Subcutaneous abdominal adipose tissue (tissue), 5 donors: ENCODE results near the gene EPB41L3.

ENCODE experiments used
- H3K27ac ChIP-seq: one replicate; pipeline ENCODE4 v1.7.0; 2013; ENCODE audit warnings: low read depth, mild to moderate bottlenecking, inconsistent platforms, low read length, moderate library complexity
- H3K27me3 ChIP-seq, 5 donors: one replicate each; pipeline ENCODE4 v1.7.0; 2013; ENCODE audit warnings: low read length in 5 of 5, inconsistent platforms in 1 of 5; ENCODE audit not compliant: control insufficient read depth in 5 of 5, insufficient read depth in 4 of 5
- H3K36me3 ChIP-seq, 5 donors: one replicate each; pipeline ENCODE4 v1.7.0; 2013; ENCODE audit warnings: low read length in 5 of 5; ENCODE audit not compliant: control insufficient read depth in 5 of 5, insufficient read depth in 5 of 5
- H3K4me1 ChIP-seq, 5 donors: one replicate each; pipeline ENCODE4 v1.7.0; 2013; ENCODE audit warnings: low read length in 5 of 5, mild to moderate bottlenecking in 3 of 5, moderate library complexity in 1 of 5; ENCODE audit not compliant: control insufficient read depth in 5 of 5, insufficient read depth in 5 of 5
- H3K4me3 ChIP-seq, 5 donors: one replicate each; pipeline ENCODE4 v1.7.0; 2013; ENCODE audit warnings: low read length in 5 of 5, low read depth in 1 of 5
- H3K9ac ChIP-seq, 5 donors: one replicate each; pipeline ENCODE4 v1.7.0; 2013; ENCODE audit warnings: low read length in 5 of 5, mild to moderate bottlenecking in 4 of 5, moderate library complexity in 3 of 5
- H3K9me3 ChIP-seq, 5 donors: one replicate each; pipeline ENCODE4 v1.7.0; 2013; ENCODE audit warnings: low read length in 5 of 5; ENCODE audit not compliant: control insufficient read depth in 5 of 5
- donor health status: healthy.
- donor health status: healthy.
- donor health status: healthy.
- donor health status: healthy.
- donor health status: healthy.

The EPB41L3 gene

DNA sequence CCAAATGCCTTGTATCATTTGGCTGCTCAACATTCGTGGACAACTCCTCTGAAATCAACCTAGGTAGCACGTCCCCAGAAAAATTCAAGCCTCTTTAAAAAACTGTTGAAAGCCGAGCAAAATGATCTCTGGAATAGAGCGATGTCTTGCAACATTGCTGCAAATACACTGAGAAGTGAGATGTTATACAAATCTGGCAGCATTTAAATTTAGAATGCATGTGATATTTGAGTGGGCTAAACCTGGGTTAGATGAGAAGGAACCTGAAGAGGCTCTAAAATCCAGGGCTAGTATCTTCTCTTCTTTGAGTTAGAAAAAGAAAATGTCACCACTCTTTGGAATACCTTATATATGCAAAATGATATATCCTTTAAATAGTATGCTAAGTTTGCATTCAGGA, 166.8 kb downstream of the EPB41L3 start:
- no peak overlapping the region for H3K27ac ChIP-seq
- H3K4me3 ChIP-seq = no peak overlapping the region
- H3K36me3 ChIP-seq = no peaks in the 10 kb centered on the region
- no peaks in the 10 kb centered on the region for H3K9me3 ChIP-seq
- H3K27me3 ChIP-seq = no peaks in the 10 kb centered on the region
- no peak overlapping the region for H3K9ac ChIP-seq
- H3K4me1 ChIP-seq = no peaks in the 10 kb centered on the region

DNA sequence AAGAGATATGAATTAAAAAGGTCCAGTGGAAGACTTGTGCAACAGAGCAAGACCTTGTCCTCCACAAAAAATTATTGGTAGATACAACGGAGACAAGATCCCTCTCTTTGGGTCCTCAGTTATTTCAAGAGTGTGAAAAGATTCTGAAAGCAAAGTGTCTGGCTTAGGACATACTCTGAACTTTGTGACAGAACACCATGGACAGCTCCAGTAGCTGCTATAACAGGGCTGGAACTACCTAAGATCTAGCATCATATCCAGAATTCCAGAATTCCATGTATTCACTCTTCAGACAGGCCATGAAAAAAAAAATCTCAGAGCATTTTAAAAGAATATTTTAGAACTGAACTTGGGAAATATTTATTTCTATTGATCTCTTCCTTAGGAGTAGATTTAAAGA, 173.5 kb downstream of the EPB41L3 start:
- H3K9ac ChIP-seq = no peak overlapping the region
- no peaks in the 10 kb centered on the region for H3K36me3 ChIP-seq
- no peaks in the 10 kb centered on the region for H3K27me3 ChIP-seq
- H3K4me1 ChIP-seq = no peaks in the 10 kb centered on the region
- no peak overlapping the region for H3K27ac ChIP-seq
- no peak overlapping the region for H3K4me3 ChIP-seq
- no peaks in the 10 kb centered on the region for H3K9me3 ChIP-seq

DNA sequence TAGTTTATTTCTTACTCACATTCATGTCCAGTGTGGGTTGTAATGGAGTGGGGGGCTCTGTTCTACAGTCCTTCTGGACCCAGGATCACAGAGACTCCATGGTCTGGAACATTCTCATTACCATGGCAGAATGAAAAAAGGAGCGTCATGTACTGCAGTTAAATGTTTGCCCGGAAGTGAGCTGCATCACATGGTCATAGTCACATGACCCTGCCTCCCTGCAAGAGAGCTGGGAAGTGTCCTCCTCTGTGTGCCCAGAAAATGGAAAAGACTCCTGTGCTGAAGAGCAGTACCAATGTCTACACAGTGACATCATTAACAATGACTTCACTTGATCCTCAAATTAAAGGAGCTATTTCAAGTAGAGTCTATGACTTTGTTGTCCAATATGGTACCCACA, 174.3 kb downstream of the EPB41L3 start:
- Histone ChIP-seq H3K27ac (no peak overlapping the region), H3K27me3 (no peaks in the 10 kb centered on the region), H3K36me3 (no peaks in the 10 kb centered on the region), H3K4me1 (no peaks in the 10 kb centered on the region), H3K9me3 (no peaks in the 10 kb centered on the region), H3K4me3 (no peak overlapping the region), H3K9ac (no peak overlapping the region)

DNA sequence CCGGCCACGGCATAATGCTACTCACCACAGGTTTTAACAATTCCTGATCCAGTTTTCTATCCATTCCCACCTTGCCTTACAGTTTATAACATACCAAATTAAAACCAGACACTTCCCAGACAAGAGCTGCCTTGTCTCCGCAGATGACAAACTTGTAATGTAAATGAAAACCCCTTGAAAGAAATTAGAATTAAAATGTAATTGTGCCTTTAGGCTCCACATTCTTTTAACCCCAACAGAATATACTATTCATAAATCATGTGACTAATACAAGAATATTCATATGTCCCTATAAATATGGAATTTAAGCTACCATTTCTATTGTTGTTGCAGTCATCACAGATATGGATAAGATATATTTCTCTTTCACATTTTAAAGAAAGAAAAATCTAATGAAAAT, 178.4 kb downstream of the EPB41L3 start:
- Histone ChIP-seq H3K4me3 (no peak overlapping the region), H3K9me3 (no peaks in the 10 kb centered on the region), H3K9ac (no peak overlapping the region), H3K27me3 (no peaks in the 10 kb centered on the region), H3K27ac (no peak overlapping the region), H3K4me1 (no peaks in the 10 kb centered on the region), H3K36me3 (peaks cover 0 to 3% (median 0%) of the 10 kb centered on the region in 5 donors)

DNA sequence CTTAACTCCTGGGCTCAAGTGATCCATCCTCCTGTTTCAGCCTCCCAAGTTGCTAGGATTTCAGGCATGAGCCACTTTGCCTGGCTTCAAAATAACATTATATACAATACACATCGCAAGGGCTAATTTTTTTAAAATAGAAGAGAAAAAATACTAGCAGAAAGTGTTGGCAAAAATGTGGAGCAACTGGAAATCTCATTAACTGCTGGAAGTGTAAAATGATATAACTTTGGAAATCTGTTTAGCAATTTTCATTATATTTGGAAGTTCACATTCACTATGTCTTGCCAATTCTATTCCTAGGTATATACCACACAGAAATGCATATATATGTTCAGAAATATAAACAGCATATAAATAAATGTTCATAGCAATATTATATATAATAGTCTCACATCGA, 193.2 kb downstream of the EPB41L3 start:
- Histone ChIP-seq H3K36me3 (no peaks in the 10 kb centered on the region), H3K27me3 (no peaks in the 10 kb centered on the region), H3K9me3 (peaks cover 0 to 3% (median 0%) of the 10 kb centered on the region in 5 donors), H3K4me1 (no peaks in the 10 kb centered on the region), H3K9ac (no peak overlapping the region), H3K27ac (no peak overlapping the region), H3K4me3 (no peak overlapping the region)
